SH-SY5Y (cell line): Measurements from ENCODE around the gene DEK.

ENCODE experiments used
- GATA2 ChIP-seq: IDR thresholded peaks from 2 replicates; pipeline ENCODE4 v1.6.1; 2011; ENCODE audit warnings: mild to moderate bottlenecking, low read depth, low read length
- GATA3 ChIP-seq: IDR thresholded peaks from 2 replicates; pipeline ENCODE4 v1.6.1; 2011; ENCODE audit warnings: low read depth, mild to moderate bottlenecking, low read length, moderate library complexity

- TF ChIP-seq GATA2 = no peak
- no peak for TF ChIP-seq GATA3
Observed at GRCh38 chr6:18216411-18216810, 47.9 kb downstream of the DEK start.
